Neural cell (in vitro differentiated cells): ENCODE measurements around the gene PLD2. TPM values are rescaled to one million over a fixed set of nuclear protein-coding genes. Genes with fewer than 3 reads are reported as not detected.

Experiments used
- H2AFZ ChIP-seq: fragments of 200-600, 300-800 bp; sonication (generic), shearing (Covaris generic); 2 replicates; pipeline ENCODE4 v1.6.0; 2014; ENCODE audit warnings: low read depth, mild to moderate bottlenecking, antibody characterized with exemption, low read length, moderate library complexity
- H3F3A ChIP-seq: fragments of 200-600 bp; shearing (Covaris generic); 2 replicates; pipeline ENCODE4 v1.6.1; 2016; ENCODE audit warnings: mild to moderate bottlenecking, moderate library complexity, mixed read lengths, antibody characterized with exemption, low read length; ENCODE audit not compliant: insufficient read depth, poor library complexity, severe bottlenecking
- H3K27ac ChIP-seq: fragments of 200-600, 300-800 bp; sonication (generic), shearing (Covaris generic); 2 replicates; pipeline ENCODE4 v1.5.1; 2014; ENCODE audit warnings: mild to moderate bottlenecking, low read length, moderate library complexity
- H3K27me3 ChIP-seq: fragments of 300-800, 200-600 bp; sonication (generic), shearing (Covaris generic); 2 replicates; pipeline ENCODE4 v1.6.0; 2014; ENCODE audit warnings: mild to moderate bottlenecking, low read depth, low read length, moderate library complexity; ENCODE audit not compliant: insufficient read depth
- H3K36me3 ChIP-seq: fragments of 300-800, 200-600 bp; sonication (generic), shearing (Covaris generic); 2 replicates; pipeline ENCODE4 v1.5.1; 2014; ENCODE audit warnings: mild to moderate bottlenecking, antibody characterized with exemption, low read length, moderate library complexity; ENCODE audit not compliant: insufficient read depth
- H3K4me2 ChIP-seq: fragments of 300-800, 200-600 bp; sonication (generic), shearing (Covaris generic); 2 replicates; pipeline ENCODE4 v1.6.0; 2014; ENCODE audit warnings: mild to moderate bottlenecking, low read length
- H3K4me3 ChIP-seq: fragments of 300-800, 200-600 bp; sonication (generic), shearing (Covaris generic); 2 replicates; pipeline ENCODE4 v1.5.1; 2014; ENCODE audit warnings: mild to moderate bottlenecking, low read length, moderate library complexity
- H3K79me2 ChIP-seq: fragments of 200-600 bp; shearing (Covaris generic); replicated peaks from 2 replicates; pipeline ENCODE4 v1.6.0; 2014; ENCODE audit warnings: mild to moderate bottlenecking, low read length, moderate library complexity; ENCODE audit not compliant: insufficient read depth
- H3K9ac ChIP-seq: fragments of 300-800, 200-600 bp; sonication (generic), shearing (Covaris generic); 2 replicates; pipeline ENCODE4 v1.6.1; 2016; ENCODE audit warnings: mild to moderate bottlenecking, low read length, mixed read lengths
- H3K9me2 ChIP-seq: fragments of 200-600 bp; shearing (Covaris generic); 2 replicates; pipeline ENCODE4 v1.6.1; 2016; ENCODE audit warnings: mild to moderate bottlenecking, low read length, mixed read lengths; ENCODE audit not compliant: insufficient read depth
- H3K9me3 ChIP-seq: fragments of 200-600, 300-800 bp; sonication (generic), shearing (Covaris generic); 2 replicates; pipeline ENCODE4 v1.6.1; 2016; ENCODE audit warnings: mild to moderate bottlenecking, mixed run types, low read length, moderate library complexity, mixed read lengths
- H4K20me1 ChIP-seq: fragments of 200-600 bp; shearing (Covaris generic); 2 replicates; pipeline ENCODE4 v1.6.1; 2016; ENCODE audit warnings: mild to moderate bottlenecking, mixed run types; ENCODE audit not compliant: insufficient read depth
- EP300 ChIP-seq: fragments of 450-650 bp; conservative IDR thresholded peaks from 2 replicates; pipeline ENCODE4 v1.6.1; 2014; ENCODE audit warnings: antibody characterized with exemption, mild to moderate bottlenecking, moderate library complexity; ENCODE audit not compliant: poor library complexity, severe bottlenecking
- EZH2 ChIP-seq: fragments of 200-600, 300-800 bp; shearing (Covaris generic), sonication (generic); IDR thresholded peaks from 2 replicates; pipeline ENCODE4 v1.6.1; 2014; ENCODE audit warnings: antibody characterized with exemption, low read length, borderline replicate concordance, mild to moderate bottlenecking; ENCODE audit not compliant: insufficient read depth, poor library complexity, severe bottlenecking
- MXI1 ChIP-seq: fragments of 450-650 bp; conservative IDR thresholded peaks from 2 replicates; pipeline ENCODE4 v1.6.1; 2014; ENCODE audit warnings: antibody characterized with exemption, mild to moderate bottlenecking; ENCODE audit not compliant: poor library complexity, severe bottlenecking
- POLR2AphosphoS5 ChIP-seq: IDR thresholded peaks from 2 replicates; pipeline ENCODE4 v1.6.1; 2012
- RAD21 ChIP-seq: fragments of 450-650 bp; conservative IDR thresholded peaks from 2 replicates; pipeline ENCODE4 v1.6.1; 2014; ENCODE audit warnings: antibody characterized with exemption, mild to moderate bottlenecking, moderate library complexity
- SMC3 ChIP-seq: fragments of 450-650 bp; conservative IDR thresholded peaks from 2 replicates; pipeline ENCODE4 v1.6.1; 2014; ENCODE audit warnings: antibody characterized with exemption, mild to moderate bottlenecking, moderate library complexity; ENCODE audit not compliant: poor library complexity
- TAF1 ChIP-seq: IDR thresholded peaks from 2 replicates; pipeline ENCODE4 v1.6.1; 2012; ENCODE audit warnings: low read depth
- polyA plus RNA-seq: library from polyadenylated mRNA; depleted of rRNA; stranded (reverse); fragments of >200 nt; gene quantifications from 2 replicates; pipeline ENCODE4 v1.2.3, GENCODE V29; 2014
- TF ChIP-seq, protein P1 (sequence below): fragments of 450-650 bp; IDR thresholded peaks from 2 replicates; pipeline ENCODE4 v1.5.1; 2014; ENCODE audit warnings: antibody characterized with exemption, mild to moderate bottlenecking, moderate library complexity; ENCODE audit not compliant: poor library complexity, severe bottlenecking
- TF ChIP-seq, protein P2 (sequence below): IDR thresholded peaks from 2 replicates; pipeline ENCODE4 v1.6.1; 2012; ENCODE audit warnings: borderline replicate concordance

The PLD2 gene
- polyA plus RNA-seq, 1 donor from 2014 or later = 2.0 TPM

DNA sequence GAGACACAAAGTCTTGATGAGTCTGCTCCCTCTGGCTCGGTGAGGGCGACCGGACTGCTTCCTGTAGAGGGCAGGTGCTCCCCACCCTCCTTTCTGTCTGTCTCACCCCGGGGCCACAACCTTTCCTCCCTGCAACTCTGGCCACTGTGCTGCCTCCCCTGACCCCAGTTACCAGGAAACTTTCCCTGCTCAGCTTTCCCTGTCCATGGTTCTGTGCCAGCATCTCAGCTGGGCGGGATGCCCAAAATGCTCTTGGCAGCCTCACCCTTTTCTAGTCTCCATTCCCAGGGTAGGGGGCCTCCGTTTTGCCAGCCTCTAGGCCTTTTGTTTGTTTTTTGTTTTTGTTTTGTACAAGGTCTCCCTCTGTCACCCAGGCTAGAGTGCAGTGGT, 1.4 kb downstream of the PLD2 start:
- Histone ChIP-seq H4K20me1 (no peaks in the 10 kb centered on the region), H3K4me2 (no peak overlapping the region), H3K9me3 (no peaks in the 10 kb centered on the region), H2AFZ (no peak overlapping the region), H3K36me3 (no peaks in the 10 kb centered on the region), H3K27me3 (peaks cover 11% of the 10 kb centered on the region), H3K9me2 (no peaks in the 10 kb centered on the region), H3K79me2 (no peaks in the 10 kb centered on the region), H3K4me3 (no peak overlapping the region), H3K9ac (no peak overlapping the region), H3F3A (no peaks in the 10 kb centered on the region), H3K27ac (no peak overlapping the region)
- no peak for TF ChIP-seq EP300

DNA sequence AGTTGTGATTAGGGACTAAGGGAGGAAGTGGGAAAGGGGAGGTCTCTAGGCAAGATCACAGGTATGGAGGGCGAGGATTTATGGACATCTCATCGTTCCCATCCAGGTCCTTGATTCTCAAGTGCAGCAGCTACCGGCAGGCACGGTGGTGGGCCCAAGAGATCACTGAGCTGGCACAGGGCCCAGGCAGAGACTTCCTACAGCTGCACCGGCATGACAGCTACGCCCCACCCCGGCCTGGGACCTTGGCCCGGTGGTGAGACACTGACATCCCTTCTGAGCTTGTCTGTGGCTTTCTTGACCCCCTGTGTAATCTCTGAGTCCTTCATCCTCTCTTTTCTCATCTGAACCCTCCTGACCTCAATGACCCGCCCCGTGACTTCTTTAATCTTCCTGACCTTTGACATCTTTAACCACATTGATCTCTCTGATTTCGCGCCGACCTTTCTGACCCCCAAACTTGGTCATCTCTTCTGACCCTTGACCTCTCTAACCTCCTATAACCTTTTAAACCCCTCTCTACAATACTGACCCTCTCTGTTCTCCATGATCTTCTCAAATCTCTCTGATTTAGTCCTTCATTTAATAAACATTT, 3.8 kb downstream of the PLD2 start:
- Histone ChIP-seq H3K4me2 (no peak overlapping the region), H3K9me2 (no peaks in the 10 kb centered on the region), H3K36me3 (no peaks in the 10 kb centered on the region), H3K4me3 (no peak overlapping the region), H3K27ac (no peak overlapping the region), H2AFZ (no peak overlapping the region), H4K20me1 (no peaks in the 10 kb centered on the region), H3K9ac (no peak overlapping the region), H3F3A (no peaks in the 10 kb centered on the region), H3K27me3 (peaks cover 11% of the 10 kb centered on the region), H3K79me2 (no peaks in the 10 kb centered on the region), H3K9me3 (no peaks in the 10 kb centered on the region)
- TF ChIP-seq EP300 = no peak
- TF ChIP-seq RAD21 = no peak
- no peak for TF ChIP-seq SMC3
- TF ChIP-seq MXI1 = no peak
- TF ChIP-seq, protein P1, sequence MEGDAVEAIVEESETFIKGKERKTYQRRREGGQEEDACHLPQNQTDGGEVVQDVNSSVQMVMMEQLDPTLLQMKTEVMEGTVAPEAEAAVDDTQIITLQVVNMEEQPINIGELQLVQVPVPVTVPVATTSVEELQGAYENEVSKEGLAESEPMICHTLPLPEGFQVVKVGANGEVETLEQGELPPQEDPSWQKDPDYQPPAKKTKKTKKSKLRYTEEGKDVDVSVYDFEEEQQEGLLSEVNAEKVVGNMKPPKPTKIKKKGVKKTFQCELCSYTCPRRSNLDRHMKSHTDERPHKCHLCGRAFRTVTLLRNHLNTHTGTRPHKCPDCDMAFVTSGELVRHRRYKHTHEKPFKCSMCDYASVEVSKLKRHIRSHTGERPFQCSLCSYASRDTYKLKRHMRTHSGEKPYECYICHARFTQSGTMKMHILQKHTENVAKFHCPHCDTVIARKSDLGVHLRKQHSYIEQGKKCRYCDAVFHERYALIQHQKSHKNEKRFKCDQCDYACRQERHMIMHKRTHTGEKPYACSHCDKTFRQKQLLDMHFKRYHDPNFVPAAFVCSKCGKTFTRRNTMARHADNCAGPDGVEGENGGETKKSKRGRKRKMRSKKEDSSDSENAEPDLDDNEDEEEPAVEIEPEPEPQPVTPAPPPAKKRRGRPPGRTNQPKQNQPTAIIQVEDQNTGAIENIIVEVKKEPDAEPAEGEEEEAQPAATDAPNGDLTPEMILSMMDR = no peak
- no peak for TF ChIP-seq TAF1
- TF ChIP-seq, protein P2, sequence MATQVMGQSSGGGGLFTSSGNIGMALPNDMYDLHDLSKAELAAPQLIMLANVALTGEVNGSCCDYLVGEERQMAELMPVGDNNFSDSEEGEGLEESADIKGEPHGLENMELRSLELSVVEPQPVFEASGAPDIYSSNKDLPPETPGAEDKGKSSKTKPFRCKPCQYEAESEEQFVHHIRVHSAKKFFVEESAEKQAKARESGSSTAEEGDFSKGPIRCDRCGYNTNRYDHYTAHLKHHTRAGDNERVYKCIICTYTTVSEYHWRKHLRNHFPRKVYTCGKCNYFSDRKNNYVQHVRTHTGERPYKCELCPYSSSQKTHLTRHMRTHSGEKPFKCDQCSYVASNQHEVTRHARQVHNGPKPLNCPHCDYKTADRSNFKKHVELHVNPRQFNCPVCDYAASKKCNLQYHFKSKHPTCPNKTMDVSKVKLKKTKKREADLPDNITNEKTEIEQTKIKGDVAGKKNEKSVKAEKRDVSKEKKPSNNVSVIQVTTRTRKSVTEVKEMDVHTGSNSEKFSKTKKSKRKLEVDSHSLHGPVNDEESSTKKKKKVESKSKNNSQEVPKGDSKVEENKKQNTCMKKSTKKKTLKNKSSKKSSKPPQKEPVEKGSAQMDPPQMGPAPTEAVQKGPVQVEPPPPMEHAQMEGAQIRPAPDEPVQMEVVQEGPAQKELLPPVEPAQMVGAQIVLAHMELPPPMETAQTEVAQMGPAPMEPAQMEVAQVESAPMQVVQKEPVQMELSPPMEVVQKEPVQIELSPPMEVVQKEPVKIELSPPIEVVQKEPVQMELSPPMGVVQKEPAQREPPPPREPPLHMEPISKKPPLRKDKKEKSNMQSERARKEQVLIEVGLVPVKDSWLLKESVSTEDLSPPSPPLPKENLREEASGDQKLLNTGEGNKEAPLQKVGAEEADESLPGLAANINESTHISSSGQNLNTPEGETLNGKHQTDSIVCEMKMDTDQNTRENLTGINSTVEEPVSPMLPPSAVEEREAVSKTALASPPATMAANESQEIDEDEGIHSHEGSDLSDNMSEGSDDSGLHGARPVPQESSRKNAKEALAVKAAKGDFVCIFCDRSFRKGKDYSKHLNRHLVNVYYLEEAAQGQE = no peak
- no peak for TF ChIP-seq POLR2AphosphoS5
- TF ChIP-seq EZH2 = no peak

DNA sequence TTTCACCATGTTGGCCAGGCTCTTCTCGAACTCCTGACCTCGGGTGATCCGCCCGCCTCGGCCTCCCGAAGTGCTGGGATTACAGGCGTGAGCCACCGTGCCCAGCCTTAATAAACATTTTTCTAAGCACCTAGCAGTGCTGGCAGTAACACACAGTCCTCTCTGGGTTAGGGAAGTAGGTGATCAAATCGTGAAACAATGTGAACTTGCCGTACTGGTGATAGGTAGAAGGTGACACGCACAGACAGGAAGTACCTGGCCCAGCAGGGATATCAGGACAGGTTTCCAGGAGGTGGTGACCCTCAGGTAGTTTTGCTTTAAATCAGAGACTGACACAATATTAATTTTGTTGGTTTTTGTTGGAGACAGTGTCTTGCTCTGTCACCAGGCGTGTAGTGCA, 4.5 kb downstream of the PLD2 start:
- Histone ChIP-seq H3K36me3 (no peaks in the 10 kb centered on the region), H3K79me2 (no peaks in the 10 kb centered on the region), H3K27ac (no peak overlapping the region), H3K4me2 (no peak overlapping the region), H2AFZ (no peak overlapping the region), H3K9me3 (no peaks in the 10 kb centered on the region), H4K20me1 (no peaks in the 10 kb centered on the region), H3F3A (no peaks in the 10 kb centered on the region), H3K27me3 (peaks cover 5% of the 10 kb centered on the region), H3K9me2 (no peaks in the 10 kb centered on the region), H3K9ac (no peak overlapping the region), H3K4me3 (no peak overlapping the region)
- TF ChIP-seq MXI1 (no peak), SMC3 (no peak), RAD21 (no peak), EP300 (no peak), POLR2AphosphoS5 (no peak)
- TF ChIP-seq, protein P1 = no peak
- TF ChIP-seq, protein P2 = no peak
